HEK293 (cell line): ENCODE measurements around the gene BCL6B.
A peak's percentile ranks its signal among the peaks of the same experiment; 100 is the strongest.

Experiments used
- CTCF ChIA-PET: fragments of 350-600 bp; formaldehyde crosslinking; extraction: SDS; loops from one replicate; lab custom pipeline; 2021; ENCODE audit warnings: antibody characterized with exemption; lab: Yijun Ruan, JAX
- POLR2A ChIA-PET: fragments of 300-600 bp; formaldehyde crosslinking; extraction: SDS; loops from one replicate; lab custom pipeline; 2020; ENCODE audit warnings: antibody characterized with exemption, inconsistent platforms; lab: Yijun Ruan, JAX
- H3K27ac ChIP-seq: fragments of 200-500 bp; sonication (Bioruptor generic); 2 replicates; pipeline ENCODE4 v1.5.1; 2014; ENCODE audit warnings: low read depth, low read length, control low read depth, inconsistent platforms; ENCODE audit errors: extremely low read depth
- H3K36me3 ChIP-seq, 2 experiments: fragments of 200-500 bp in 1 of 2; sonication (Bioruptor generic) in 1 of 2; 1 replicate in 1 of 2; 2 replicates in 1 of 2; pipeline ENCODE4 v1.5.1; 2014 to 2017; ENCODE audit warnings: inconsistent platforms in 2 of 2, low read length in 2 of 2; ENCODE audit not compliant: control insufficient read depth in 2 of 2, insufficient read depth in 1 of 2
- H3K4me1 ChIP-seq: fragments of 200-500 bp; sonication (Bioruptor generic); 2 replicates; pipeline ENCODE4 v1.5.1; 2014; ENCODE audit warnings: mild to moderate bottlenecking, low read length, inconsistent platforms; ENCODE audit not compliant: control insufficient read depth, insufficient read depth
- H3K4me3 ChIP-seq: 2 replicates; pipeline ENCODE4 v1.5.1; 2011; ENCODE audit warnings: low read depth, mild to moderate bottlenecking, control low read depth, low read length, moderate library complexity
- H3K9me3 ChIP-seq: fragments of 200-500 bp; sonication (Bioruptor generic); 2 replicates; pipeline ENCODE4 v1.5.1; 2014; ENCODE audit warnings: low read depth, low read length, inconsistent platforms; ENCODE audit not compliant: control insufficient read depth, insufficient read depth
- KLF7 ChIP-seq: fragments of 450-650 bp; formaldehyde crosslinking; IDR thresholded peaks from 2 replicates; pipeline ENCODE4 v1.5.1; 2016; ENCODE audit warnings: missing biosample characterization, missing genetic modification characterization, borderline replicate concordance
- MYNN ChIP-seq: fragments of 450-650 bp; formaldehyde crosslinking; IDR thresholded peaks from 2 replicates; pipeline ENCODE4 v1.5.1; 2016; ENCODE audit warnings: missing biosample characterization, missing genetic modification characterization, borderline replicate concordance
- PRDM1 ChIP-seq: fragments of 450-650 bp; formaldehyde crosslinking; IDR thresholded peaks from 2 replicates; pipeline ENCODE4; 2016; ENCODE audit warnings: missing biosample characterization, missing genetic modification characterization
- ZBTB1 ChIP-seq: fragments of 450-650 bp; formaldehyde crosslinking; IDR thresholded peaks from 2 replicates; pipeline ENCODE4 v1.5.1; 2016; ENCODE audit warnings: missing biosample characterization, missing genetic modification characterization
- ZFP3 ChIP-seq: fragments of 450-650 bp; formaldehyde crosslinking; IDR thresholded peaks from 2 replicates; pipeline ENCODE4 v1.5.1; 2016; ENCODE audit warnings: low read depth, missing biosample characterization, missing genetic modification characterization
- ZNF121 ChIP-seq: fragments of 450-650 bp; formaldehyde crosslinking; IDR thresholded peaks from 2 replicates; pipeline ENCODE4 v1.5.1; 2016; ENCODE audit warnings: missing biosample characterization, missing genetic modification characterization
- ZNF133 ChIP-seq: fragments of 450-650 bp; formaldehyde crosslinking; IDR thresholded peaks from 2 replicates; pipeline ENCODE4 v1.5.1; 2016; ENCODE audit warnings: missing biosample characterization, missing genetic modification characterization
- ZNF175 ChIP-seq: fragments of 450-650 bp; formaldehyde crosslinking; IDR thresholded peaks from 2 replicates; pipeline ENCODE4 v1.5.1; 2016; ENCODE audit warnings: missing biosample characterization, missing genetic modification characterization
- ZNF202 ChIP-seq: fragments of 450-650 bp; formaldehyde crosslinking; IDR thresholded peaks from 2 replicates; pipeline ENCODE4 v1.5.1; 2016; ENCODE audit warnings: missing biosample characterization, missing genetic modification characterization, borderline replicate concordance
- ZNF239 ChIP-seq: fragments of 450-650 bp; formaldehyde crosslinking; IDR thresholded peaks from 2 replicates; pipeline ENCODE4 v1.5.1; 2016; ENCODE audit warnings: missing biosample characterization, missing genetic modification characterization
- ZNF24 ChIP-seq: fragments of 450-650 bp; formaldehyde crosslinking; IDR thresholded peaks from 2 replicates; pipeline ENCODE4 v1.5.1; 2016; ENCODE audit warnings: missing biosample characterization, missing genetic modification characterization
- ZNF48 ChIP-seq: fragments of 450-650 bp; formaldehyde crosslinking; IDR thresholded peaks from 2 replicates; pipeline ENCODE4 v1.5.1; 2016; ENCODE audit warnings: missing biosample characterization, missing genetic modification characterization
- ZNF521 ChIP-seq: fragments of 450-650 bp; formaldehyde crosslinking; IDR thresholded peaks from 2 replicates; pipeline ENCODE4 v1.5.1; 2017; ENCODE audit warnings: missing biosample characterization, mild to moderate bottlenecking, missing genetic modification characterization
- ZNF548 ChIP-seq: fragments of 450-650 bp; formaldehyde crosslinking; IDR thresholded peaks from 2 replicates; pipeline ENCODE4 v1.5.1; 2016; ENCODE audit warnings: missing biosample characterization, missing genetic modification characterization
- ZNF549 ChIP-seq: fragments of 450-650 bp; IDR thresholded peaks from 2 replicates; pipeline ENCODE4 v1.5.1; 2018; ENCODE audit warnings: missing biosample characterization, missing genetic modification characterization, mild to moderate bottlenecking, inconsistent platforms, moderate library complexity
- ZNF571 ChIP-seq: fragments of 450-650 bp; formaldehyde crosslinking; IDR thresholded peaks from 2 replicates; pipeline ENCODE4 v1.5.0; 2017; ENCODE audit warnings: missing biosample characterization, missing genetic modification characterization
- ZNF654 ChIP-seq: fragments of 450-650 bp; formaldehyde crosslinking; IDR thresholded peaks from 2 replicates; pipeline ENCODE4 v1.5.1; 2016; ENCODE audit warnings: low read depth, missing biosample characterization, missing genetic modification characterization
- ZNF660 ChIP-seq: fragments of 450-650 bp; IDR thresholded peaks from 2 replicates; pipeline ENCODE4 v1.5.1; 2018; ENCODE audit warnings: missing biosample characterization, mild to moderate bottlenecking, missing genetic modification characterization
- ZNF747 ChIP-seq: fragments of 450-650 bp; formaldehyde crosslinking; IDR thresholded peaks from 2 replicates; pipeline ENCODE4 v1.5.1; 2016; ENCODE audit warnings: missing biosample characterization, missing genetic modification characterization
- ZSCAN16 ChIP-seq: fragments of 450-650 bp; formaldehyde crosslinking; IDR thresholded peaks from 2 replicates; pipeline ENCODE4 v1.5.1; 2016; ENCODE audit warnings: missing biosample characterization, missing genetic modification characterization
- TF ChIP-seq, protein P1 (sequence below): fragments of 450-650 bp; formaldehyde crosslinking; optimal IDR thresholded peaks from 2 replicates; pipeline ENCODE3; 2016; ENCODE audit warnings: missing biosample characterization, mild to moderate bottlenecking, missing genetic modification characterization
- TF ChIP-seq, protein P2 (sequence below): fragments of 450-650 bp; formaldehyde crosslinking; IDR thresholded peaks from 2 replicates; pipeline ENCODE4 v1.5.1; 2016; ENCODE audit warnings: missing biosample characterization, missing genetic modification characterization
- TF ChIP-seq, protein P3 (sequence below): fragments of 450-650 bp; formaldehyde crosslinking; IDR thresholded peaks from 2 replicates; pipeline ENCODE4 v1.5.1; 2016; ENCODE audit warnings: missing biosample characterization, missing genetic modification characterization
- TF ChIP-seq, protein P4 (sequence below): fragments of 450-650 bp; formaldehyde crosslinking; IDR thresholded peaks from 2 replicates; pipeline ENCODE4 v1.5.1; 2016; ENCODE audit warnings: missing biosample characterization, missing genetic modification characterization
- TF ChIP-seq, protein P5 (sequence below): fragments of 450-650 bp; formaldehyde crosslinking; IDR thresholded peaks from 2 replicates; pipeline ENCODE4 v1.5.1; 2017; ENCODE audit warnings: missing biosample characterization, missing genetic modification characterization
- TF ChIP-seq, protein P6 (sequence below): fragments of 450-650 bp; formaldehyde crosslinking; IDR thresholded peaks from 2 replicates; pipeline ENCODE4 v1.5.1; 2016; ENCODE audit warnings: missing biosample characterization, missing genetic modification characterization

The BCL6B gene

DNA sequence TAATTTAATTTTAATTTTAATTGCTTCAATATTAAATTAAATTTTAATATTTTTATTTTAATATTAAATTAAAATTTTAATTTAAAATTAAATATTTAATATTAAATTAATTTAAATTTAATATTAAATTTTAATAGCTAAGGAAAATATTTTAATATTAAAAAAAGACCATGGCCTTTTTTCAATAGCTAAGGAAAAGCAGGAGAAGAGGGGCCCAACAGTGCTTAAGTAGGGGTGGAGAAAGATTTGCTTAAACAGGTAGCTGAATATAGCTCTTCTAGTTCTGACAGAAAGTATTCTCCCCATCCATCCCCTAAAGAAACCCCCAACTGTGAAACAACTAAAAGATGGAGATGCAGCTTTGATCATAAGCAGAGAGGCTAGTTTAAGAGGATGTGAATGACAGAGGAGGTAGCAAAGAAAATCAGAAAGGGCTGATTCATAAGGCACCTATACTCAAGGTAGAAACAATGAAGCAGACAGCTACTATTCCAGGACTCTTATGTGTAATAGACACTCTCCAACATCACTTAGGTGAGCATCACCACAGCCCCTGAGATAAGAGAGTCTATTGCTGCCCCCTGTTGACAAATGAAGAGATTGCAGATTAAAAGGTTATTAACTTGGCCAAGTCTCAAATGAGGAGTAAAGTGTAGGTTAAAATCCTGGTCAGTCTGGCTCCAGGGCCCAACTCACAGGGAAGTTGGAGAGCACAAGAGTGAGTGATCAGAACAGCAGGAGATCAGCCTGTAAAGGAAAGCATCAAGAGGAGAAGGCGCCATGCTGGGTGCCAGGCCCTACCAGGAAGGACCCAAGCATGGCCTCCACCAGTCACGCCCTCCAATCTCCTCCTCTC, 18.2 kb upstream of the BCL6B start:
- peaks cover 7 to 47% of the 10 kb centered on the region in 2 experiments for H3K36me3 ChIP-seq
- ChIA-PET CTCF (interaction anchor here (0.5 to 8.7 kb wide), 80 partner anchors 9 to 1297 kb away, joined by 3 to 169 read pairs (median 4); partner anchors contain the start of genes ALOX12 and RNASEK), POLR2A (interaction anchor here (0.9 to 1.2 kb wide), 3 partner anchors 11 to 91 kb away, joined by 3 to 4 read pairs (median 3); no protein-coding TSS in a partner anchor)
- no peaks in the 10 kb centered on the region for H3K9me3 ChIP-seq
- H3K4me3 ChIP-seq = no peak overlapping the region
- no peak overlapping the region for H3K27ac ChIP-seq
- no peaks in the 10 kb centered on the region for H3K4me1 ChIP-seq
- no peak for TF ChIP-seq ZNF202 (tag by site-specific recombination)
- 0 out of 2 replicates have a peak, but pooled peaks have one; percentile 35 for TF ChIP-seq ZNF660 (tag by site-specific recombination)
- TF ChIP-seq, protein P1, sequence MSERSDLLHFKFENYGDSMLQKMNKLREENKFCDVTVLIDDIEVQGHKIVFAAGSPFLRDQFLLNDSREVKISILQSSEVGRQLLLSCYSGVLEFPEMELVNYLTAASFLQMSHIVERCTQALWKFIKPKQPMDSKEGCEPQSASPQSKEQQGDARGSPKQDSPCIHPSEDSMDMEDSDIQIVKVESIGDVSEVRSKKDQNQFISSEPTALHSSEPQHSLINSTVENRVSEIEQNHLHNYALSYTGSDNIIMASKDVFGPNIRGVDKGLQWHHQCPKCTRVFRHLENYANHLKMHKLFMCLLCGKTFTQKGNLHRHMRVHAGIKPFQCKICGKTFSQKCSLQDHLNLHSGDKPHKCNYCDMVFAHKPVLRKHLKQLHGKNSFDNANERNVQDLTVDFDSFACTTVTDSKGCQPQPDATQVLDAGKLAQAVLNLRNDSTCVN = no peak
- TF ChIP-seq ZNF175 (tag by site-specific recombination) = no peak
- no peak for TF ChIP-seq ZFP3 (tag by site-specific recombination)
- no peak for TF ChIP-seq ZNF133 (tag by site-specific recombination)
- TF ChIP-seq ZNF521 (tag by site-specific recombination) = no peak
- TF ChIP-seq MYNN (tag by site-specific recombination) = peak; percentile 77; the same call in 1 of the 2 replicates
- no peak for TF ChIP-seq KLF7 (tag by site-specific recombination)
- TF ChIP-seq ZNF121 (tag by site-specific recombination) = no peak
- TF ChIP-seq ZNF747 (tag by site-specific recombination) = no peak
- TF ChIP-seq ZNF548 (tag by site-specific recombination) = no peak
- peak; percentile 95 for TF ChIP-seq ZNF654 (tag by site-specific recombination)
- TF ChIP-seq PRDM1 (tag by site-specific recombination) = no peak
- TF ChIP-seq, protein P2, sequence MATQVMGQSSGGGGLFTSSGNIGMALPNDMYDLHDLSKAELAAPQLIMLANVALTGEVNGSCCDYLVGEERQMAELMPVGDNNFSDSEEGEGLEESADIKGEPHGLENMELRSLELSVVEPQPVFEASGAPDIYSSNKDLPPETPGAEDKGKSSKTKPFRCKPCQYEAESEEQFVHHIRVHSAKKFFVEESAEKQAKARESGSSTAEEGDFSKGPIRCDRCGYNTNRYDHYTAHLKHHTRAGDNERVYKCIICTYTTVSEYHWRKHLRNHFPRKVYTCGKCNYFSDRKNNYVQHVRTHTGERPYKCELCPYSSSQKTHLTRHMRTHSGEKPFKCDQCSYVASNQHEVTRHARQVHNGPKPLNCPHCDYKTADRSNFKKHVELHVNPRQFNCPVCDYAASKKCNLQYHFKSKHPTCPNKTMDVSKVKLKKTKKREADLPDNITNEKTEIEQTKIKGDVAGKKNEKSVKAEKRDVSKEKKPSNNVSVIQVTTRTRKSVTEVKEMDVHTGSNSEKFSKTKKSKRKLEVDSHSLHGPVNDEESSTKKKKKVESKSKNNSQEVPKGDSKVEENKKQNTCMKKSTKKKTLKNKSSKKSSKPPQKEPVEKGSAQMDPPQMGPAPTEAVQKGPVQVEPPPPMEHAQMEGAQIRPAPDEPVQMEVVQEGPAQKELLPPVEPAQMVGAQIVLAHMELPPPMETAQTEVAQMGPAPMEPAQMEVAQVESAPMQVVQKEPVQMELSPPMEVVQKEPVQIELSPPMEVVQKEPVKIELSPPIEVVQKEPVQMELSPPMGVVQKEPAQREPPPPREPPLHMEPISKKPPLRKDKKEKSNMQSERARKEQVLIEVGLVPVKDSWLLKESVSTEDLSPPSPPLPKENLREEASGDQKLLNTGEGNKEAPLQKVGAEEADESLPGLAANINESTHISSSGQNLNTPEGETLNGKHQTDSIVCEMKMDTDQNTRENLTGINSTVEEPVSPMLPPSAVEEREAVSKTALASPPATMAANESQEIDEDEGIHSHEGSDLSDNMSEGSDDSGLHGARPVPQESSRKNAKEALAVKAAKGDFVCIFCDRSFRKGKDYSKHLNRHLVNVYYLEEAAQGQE (tag by site-specific recombination) = no peak
- TF ChIP-seq ZNF571 (tag by site-specific recombination) = no peak
- TF ChIP-seq, protein P3, sequence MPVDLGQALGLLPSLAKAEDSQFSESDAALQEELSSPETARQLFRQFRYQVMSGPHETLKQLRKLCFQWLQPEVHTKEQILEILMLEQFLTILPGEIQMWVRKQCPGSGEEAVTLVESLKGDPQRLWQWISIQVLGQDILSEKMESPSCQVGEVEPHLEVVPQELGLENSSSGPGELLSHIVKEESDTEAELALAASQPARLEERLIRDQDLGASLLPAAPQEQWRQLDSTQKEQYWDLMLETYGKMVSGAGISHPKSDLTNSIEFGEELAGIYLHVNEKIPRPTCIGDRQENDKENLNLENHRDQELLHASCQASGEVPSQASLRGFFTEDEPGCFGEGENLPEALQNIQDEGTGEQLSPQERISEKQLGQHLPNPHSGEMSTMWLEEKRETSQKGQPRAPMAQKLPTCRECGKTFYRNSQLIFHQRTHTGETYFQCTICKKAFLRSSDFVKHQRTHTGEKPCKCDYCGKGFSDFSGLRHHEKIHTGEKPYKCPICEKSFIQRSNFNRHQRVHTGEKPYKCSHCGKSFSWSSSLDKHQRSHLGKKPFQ (tag by site-specific recombination) = no peak
- TF ChIP-seq ZNF24 (tag by site-specific recombination) = no peak
- TF ChIP-seq ZNF549 (tag by site-specific recombination) = no peak
- TF ChIP-seq ZNF48 = no peak
- no peak for TF ChIP-seq ZBTB1 (tag by site-specific recombination)
- TF ChIP-seq, protein P4, sequence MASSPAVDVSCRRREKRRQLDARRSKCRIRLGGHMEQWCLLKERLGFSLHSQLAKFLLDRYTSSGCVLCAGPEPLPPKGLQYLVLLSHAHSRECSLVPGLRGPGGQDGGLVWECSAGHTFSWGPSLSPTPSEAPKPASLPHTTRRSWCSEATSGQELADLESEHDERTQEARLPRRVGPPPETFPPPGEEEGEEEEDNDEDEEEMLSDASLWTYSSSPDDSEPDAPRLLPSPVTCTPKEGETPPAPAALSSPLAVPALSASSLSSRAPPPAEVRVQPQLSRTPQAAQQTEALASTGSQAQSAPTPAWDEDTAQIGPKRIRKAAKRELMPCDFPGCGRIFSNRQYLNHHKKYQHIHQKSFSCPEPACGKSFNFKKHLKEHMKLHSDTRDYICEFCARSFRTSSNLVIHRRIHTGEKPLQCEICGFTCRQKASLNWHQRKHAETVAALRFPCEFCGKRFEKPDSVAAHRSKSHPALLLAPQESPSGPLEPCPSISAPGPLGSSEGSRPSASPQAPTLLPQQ = no peak
- TF ChIP-seq, protein P5, sequence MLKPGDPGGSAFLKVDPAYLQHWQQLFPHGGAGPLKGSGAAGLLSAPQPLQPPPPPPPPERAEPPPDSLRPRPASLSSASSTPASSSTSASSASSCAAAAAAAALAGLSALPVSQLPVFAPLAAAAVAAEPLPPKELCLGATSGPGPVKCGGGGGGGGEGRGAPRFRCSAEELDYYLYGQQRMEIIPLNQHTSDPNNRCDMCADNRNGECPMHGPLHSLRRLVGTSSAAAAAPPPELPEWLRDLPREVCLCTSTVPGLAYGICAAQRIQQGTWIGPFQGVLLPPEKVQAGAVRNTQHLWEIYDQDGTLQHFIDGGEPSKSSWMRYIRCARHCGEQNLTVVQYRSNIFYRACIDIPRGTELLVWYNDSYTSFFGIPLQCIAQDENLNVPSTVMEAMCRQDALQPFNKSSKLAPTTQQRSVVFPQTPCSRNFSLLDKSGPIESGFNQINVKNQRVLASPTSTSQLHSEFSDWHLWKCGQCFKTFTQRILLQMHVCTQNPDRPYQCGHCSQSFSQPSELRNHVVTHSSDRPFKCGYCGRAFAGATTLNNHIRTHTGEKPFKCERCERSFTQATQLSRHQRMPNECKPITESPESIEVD (tag by site-specific recombination) = no peak
- TF ChIP-seq, protein P6, sequence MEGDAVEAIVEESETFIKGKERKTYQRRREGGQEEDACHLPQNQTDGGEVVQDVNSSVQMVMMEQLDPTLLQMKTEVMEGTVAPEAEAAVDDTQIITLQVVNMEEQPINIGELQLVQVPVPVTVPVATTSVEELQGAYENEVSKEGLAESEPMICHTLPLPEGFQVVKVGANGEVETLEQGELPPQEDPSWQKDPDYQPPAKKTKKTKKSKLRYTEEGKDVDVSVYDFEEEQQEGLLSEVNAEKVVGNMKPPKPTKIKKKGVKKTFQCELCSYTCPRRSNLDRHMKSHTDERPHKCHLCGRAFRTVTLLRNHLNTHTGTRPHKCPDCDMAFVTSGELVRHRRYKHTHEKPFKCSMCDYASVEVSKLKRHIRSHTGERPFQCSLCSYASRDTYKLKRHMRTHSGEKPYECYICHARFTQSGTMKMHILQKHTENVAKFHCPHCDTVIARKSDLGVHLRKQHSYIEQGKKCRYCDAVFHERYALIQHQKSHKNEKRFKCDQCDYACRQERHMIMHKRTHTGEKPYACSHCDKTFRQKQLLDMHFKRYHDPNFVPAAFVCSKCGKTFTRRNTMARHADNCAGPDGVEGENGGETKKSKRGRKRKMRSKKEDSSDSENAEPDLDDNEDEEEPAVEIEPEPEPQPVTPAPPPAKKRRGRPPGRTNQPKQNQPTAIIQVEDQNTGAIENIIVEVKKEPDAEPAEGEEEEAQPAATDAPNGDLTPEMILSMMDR (tag by site-specific recombination) = peak; percentile 58
- TF ChIP-seq ZNF239 (tag by site-specific recombination) = no peak
- no peak for TF ChIP-seq ZSCAN16 (tag by site-specific recombination)
